BJ (cell line): ENCODE data around the gene ATP8B3. TPM values are rescaled to one million over a fixed set of nuclear protein-coding genes. Genes with fewer than 3 reads are reported as not detected.

Experiments
- CTCF ChIA-PET: fragments of 350-600 bp; formaldehyde crosslinking; extraction: SDS; loops from one replicate; lab custom pipeline; 2021; ENCODE audit warnings: antibody characterized with exemption, inconsistent platforms; lab: Yijun Ruan, JAX
- POLR2A ChIA-PET: fragments of 300-600 bp; sonication (Branson Sonifier 250); formaldehyde crosslinking; extraction: SDS; loops from one replicate; lab custom pipeline; 2021; ENCODE audit warnings: antibody characterized with exemption; lab: Charles Lee
- DNase-seq: peaks from one replicate; pipeline ENCODE4 v3.0.0-alpha.2; 2011; ENCODE audit warnings: low read depth
- H3K27me3 ChIP-seq: 2 replicates; pipeline ENCODE4 v1.6.0; 2011; ENCODE audit warnings: low read length; ENCODE audit not compliant: control insufficient read depth, insufficient read depth
- H3K36me3 ChIP-seq: 2 replicates; pipeline ENCODE4 v1.5.1; 2011; ENCODE audit warnings: low read length; ENCODE audit not compliant: control insufficient read depth, insufficient read depth
- H3K4me3 ChIP-seq: 2 replicates; pipeline ENCODE4 v1.5.1; 2011; ENCODE audit warnings: low read depth, mild to moderate bottlenecking, control low read depth, low read length
- polyA plus RNA-seq: library from polyadenylated mRNA; depleted of rRNA; stranded (reverse); fragments of >200 nt; gene quantifications from 2 replicates; pipeline ENCODE4 v1.2.3, GENCODE V29; 2011
- TF ChIP-seq, protein P1 (sequence below): IDR thresholded peaks from 2 replicates; pipeline ENCODE4 v1.5.1; 2011; ENCODE audit warnings: low read depth, mild to moderate bottlenecking, control low read depth, inconsistent platforms, low read length, moderate library complexity; ENCODE audit not compliant: insufficient read depth

ATP8B3 gene
- polyA plus RNA-seq, 1 experiment, result 4.6 TPM

DNA sequence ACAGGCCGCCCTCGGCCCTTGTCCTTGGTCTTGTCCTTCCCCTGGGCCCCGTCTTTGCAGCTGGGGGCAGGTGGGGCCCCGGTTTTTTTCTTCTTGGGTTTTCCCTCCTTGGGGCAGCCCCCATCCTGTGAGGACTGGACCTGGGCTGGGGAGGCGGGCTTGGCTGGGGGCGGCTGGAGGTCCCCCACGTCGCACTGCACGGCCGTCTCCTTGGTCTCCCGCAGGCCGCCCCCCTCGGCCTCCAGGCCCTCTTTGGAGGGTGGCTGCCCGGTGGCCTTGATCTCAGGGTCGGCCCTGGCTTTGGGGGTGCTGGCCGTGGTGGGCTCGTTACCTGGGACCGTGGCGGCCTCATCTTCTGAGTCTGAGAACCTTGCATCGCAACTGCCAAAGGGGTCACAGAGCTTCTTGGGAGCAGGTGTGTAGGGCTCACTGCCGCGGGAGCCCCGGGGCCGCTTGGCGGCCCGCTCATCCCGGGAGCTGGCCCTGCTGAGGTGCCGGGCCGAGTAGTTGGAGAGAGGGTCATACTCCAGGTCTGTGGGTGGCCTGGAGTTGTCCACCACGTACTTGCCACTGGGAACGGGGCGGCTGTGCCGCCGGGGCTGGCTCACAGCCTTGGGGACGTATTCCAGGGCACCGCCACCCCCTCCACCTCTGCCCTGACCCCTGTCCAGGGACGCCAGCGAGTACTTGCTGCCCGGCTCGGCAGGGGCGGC, 15.6 kb upstream of the ATP8B3 start:
- H3K4me3 ChIP-seq, result no peak overlapping the region
- no peak for DNase-seq
- no peaks in the 10 kb centered on the region for H3K27me3 ChIP-seq
- TF ChIP-seq, protein P1, sequence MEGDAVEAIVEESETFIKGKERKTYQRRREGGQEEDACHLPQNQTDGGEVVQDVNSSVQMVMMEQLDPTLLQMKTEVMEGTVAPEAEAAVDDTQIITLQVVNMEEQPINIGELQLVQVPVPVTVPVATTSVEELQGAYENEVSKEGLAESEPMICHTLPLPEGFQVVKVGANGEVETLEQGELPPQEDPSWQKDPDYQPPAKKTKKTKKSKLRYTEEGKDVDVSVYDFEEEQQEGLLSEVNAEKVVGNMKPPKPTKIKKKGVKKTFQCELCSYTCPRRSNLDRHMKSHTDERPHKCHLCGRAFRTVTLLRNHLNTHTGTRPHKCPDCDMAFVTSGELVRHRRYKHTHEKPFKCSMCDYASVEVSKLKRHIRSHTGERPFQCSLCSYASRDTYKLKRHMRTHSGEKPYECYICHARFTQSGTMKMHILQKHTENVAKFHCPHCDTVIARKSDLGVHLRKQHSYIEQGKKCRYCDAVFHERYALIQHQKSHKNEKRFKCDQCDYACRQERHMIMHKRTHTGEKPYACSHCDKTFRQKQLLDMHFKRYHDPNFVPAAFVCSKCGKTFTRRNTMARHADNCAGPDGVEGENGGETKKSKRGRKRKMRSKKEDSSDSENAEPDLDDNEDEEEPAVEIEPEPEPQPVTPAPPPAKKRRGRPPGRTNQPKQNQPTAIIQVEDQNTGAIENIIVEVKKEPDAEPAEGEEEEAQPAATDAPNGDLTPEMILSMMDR, result no peak
- H3K36me3 ChIP-seq, result peaks cover 16% of the 10 kb centered on the region
- CTCF ChIA-PET, result interaction anchor here (1.9 to 4.2 kb wide), 4 partner anchors 10 to 281 kb away, joined by 5 to 18 read pairs (median 14); partner anchors contain the start of gene ATP8B3
- POLR2A ChIA-PET, result no interaction called here

DNA sequence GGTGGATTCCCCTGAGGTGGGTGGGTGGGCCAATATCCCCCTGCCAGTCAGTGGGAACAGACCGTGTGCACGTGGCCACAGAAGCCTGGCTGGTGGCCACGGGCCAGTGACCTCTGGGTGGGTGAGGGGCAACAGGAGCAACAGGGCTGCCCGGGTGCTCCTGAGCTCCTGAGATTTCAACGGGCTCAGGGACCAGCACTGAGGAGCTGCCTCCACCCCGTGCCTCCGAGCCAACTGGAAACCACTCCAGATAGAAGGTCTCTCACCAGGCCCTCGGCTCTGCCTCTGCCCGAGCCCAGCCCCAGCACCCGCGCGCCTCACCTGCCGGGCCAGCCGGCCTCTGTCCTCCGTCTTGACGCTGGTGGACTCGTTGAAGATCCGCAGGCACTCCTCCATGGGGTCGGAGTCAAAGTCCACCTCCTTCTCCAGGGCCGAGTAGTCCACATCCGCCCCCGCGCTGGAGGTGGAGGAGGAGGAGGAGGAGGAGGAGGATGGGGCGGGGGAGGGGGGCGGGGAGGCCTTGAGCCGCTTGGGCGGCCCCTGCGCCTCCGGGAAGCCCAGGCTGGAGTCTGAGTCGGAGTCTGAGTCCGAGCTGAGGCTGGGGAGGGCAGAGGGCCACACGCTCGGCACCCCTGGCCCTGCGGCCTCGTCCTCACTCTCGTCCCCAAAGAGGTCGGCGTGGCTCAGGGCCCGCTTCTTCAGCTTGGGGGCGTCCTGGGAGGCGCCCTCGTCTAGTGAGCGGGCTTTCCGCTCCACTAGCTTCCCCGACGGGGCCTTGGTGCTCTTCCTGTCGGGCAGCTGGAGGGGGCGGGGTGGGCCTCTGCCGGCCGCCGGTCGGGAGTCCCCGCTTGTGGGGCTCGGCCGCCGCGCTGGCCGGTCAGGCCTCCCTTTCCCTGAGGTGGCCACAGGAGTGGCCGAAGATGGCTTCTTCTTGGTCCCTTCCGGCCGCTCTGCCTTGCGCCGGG, 14.8 kb upstream of the ATP8B3 start:
- TF ChIP-seq, protein P1, result no peak
- H3K4me3 ChIP-seq, result no peak overlapping the region
- DNase-seq, result no peak
- POLR2A ChIA-PET, result no interaction called here
- H3K36me3 ChIP-seq, result peaks cover 23% of the 10 kb centered on the region
- CTCF ChIA-PET, result interaction anchor here (0.7 to 4.2 kb wide), 26 partner anchors 8 to 1859 kb away, joined by 3 to 79 read pairs (median 5); partner anchors contain the start of gene ATP8B3
- no peaks in the 10 kb centered on the region for H3K27me3 ChIP-seq

DNA sequence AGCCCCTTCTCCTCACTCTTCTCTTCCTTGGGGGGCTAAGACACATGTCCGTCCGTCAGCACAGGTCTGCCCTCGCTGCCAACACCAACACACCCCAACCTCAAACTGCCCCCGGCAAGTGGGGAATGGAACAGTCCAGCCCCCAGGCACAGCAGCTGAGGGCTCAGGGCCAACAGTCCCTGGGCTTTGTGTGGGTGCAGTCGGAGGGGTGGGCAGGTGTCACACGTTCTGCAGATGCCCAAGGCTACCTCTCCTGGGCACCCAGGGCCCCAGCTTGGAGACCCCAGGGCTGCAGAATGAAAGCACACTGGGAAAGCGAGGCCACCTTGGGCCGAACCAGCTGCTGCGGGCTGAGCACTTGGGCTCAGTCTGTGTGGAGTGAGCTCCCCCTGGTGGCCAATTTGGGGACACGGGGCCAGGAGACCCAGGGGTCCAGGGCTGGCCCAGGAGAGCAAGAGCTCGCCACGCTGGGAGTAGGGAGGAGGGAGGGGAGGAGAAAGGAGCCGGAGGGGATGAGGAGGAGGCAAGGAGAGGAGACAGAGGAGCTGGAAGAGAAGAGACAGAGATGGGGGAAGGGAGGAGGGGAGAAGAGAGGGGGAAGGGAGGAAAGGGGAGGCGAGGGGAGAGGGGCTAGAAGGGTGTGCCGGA, 14.0 kb upstream of the ATP8B3 start:
- TF ChIP-seq, protein P1, result peak; percentile 93
- POLR2A ChIA-PET, result no interaction called here
- CTCF ChIA-PET, result interaction anchor here (0.5 to 4.2 kb wide), 32 partner anchors 8 to 1860 kb away, joined by 3 to 79 read pairs (median 4); partner anchors contain the start of gene ATP8B3
- H3K36me3 ChIP-seq, result peaks cover 28% of the 10 kb centered on the region
- H3K4me3 ChIP-seq, result no peak overlapping the region
- DNase-seq, result no peak
- H3K27me3 ChIP-seq, result no peaks in the 10 kb centered on the region

DNA sequence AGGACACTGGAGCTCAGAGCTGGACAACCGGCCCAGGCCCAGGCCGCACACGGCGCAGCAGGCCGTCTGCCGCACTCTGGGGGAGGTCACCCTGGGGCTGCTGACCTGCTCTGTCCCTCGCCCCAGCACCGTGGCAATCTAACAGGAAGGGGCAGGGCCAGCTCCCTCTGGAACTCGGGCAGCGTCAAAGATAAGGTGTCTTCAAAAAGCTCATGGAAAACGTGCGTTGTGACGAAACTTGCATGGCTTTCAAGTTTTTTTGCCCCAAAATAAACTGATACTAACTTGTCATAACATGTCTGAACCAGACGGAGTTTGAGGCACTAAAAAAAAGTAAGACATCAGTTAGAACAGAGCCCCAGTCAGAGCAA, 12.2 kb upstream of the ATP8B3 start:
- POLR2A ChIA-PET, result no interaction called here
- Histone ChIP-seq H3K36me3 (peaks cover 36% of the 10 kb centered on the region), H3K27me3 (no peaks in the 10 kb centered on the region), H3K4me3 (no peak overlapping the region)
- DNase-seq, result no peak
- TF ChIP-seq, protein P1, result no peak
- CTCF ChIA-PET, result interaction anchor here (0.8 to 4.2 kb wide), 5 partner anchors 10 to 278 kb away, joined by 3 to 25 read pairs (median 6); partner anchors contain the start of gene ATP8B3
